Activated T-cell treated with anti-CD3 and anti-CD28 coated beads for 48 hours (primary cell): ENCODE data around the gene SGPL1.

Experiments used
- DNase-seq: peaks from one replicate; pipeline ENCODE4 v3.0.0-alpha.2; 2020; ENCODE audit warnings: low read depth

SGPL1 gene

DNA sequence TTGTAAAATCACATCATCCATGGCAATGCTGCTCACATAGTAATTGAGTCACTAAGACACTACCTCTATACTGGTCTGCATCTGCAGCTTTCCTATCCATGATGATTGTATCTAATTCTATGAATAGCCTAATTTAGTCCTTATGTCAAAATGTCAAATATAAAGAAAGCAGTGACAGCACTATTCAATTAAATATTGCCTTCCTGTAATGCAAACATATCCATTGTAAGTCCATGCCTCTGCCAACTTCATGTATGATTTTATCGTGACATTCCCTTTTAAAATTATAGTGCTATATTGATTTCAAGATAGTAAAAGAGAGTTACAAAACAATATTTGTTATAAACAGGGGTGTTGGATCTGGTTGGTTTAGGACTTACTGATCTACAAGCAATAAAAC is 4.8 kb upstream of the SGPL1 start:
- no peak for DNase-seq

DNA sequence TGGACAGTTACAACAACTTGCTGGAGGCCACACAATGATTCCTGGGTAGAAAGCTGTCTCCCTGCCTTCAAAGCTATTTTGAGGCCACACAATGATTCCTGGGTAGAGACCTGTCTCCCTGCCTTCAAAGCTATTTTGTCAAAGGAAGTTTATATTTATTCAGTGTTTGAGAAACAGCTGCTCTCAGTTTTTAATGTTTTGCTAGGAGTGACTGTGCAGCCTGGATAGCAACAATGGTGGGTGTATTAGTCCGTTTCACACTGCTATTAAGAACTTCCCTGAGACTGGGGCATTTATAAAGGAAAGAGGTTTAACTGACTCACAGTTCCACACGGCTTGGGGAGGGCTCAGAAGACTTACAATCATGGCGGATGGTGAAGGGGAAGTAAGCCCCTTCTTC is 3.9 kb upstream of the SGPL1 start:
- no peak for DNase-seq

DNA sequence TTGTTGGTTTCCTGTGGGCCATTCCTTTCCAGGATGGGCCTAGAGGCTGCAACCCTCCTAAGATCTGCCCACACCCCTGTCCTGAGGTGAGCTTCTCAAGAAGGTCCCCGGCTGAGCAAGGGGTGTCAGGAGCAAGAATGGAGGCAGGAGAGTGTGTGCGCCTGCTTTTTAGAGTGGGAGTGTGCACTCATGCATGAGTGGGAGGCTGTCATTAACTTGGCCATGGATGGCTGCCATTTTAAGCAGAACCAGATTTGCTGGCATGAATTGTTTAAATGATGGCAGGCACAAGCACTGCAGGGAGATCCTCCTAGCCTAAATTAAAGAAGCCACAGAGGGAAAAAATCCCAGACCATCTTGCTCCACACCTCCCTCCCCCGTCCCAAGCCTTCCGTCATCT is 2.9 kb upstream of the SGPL1 start:
- no peak for DNase-seq

DNA sequence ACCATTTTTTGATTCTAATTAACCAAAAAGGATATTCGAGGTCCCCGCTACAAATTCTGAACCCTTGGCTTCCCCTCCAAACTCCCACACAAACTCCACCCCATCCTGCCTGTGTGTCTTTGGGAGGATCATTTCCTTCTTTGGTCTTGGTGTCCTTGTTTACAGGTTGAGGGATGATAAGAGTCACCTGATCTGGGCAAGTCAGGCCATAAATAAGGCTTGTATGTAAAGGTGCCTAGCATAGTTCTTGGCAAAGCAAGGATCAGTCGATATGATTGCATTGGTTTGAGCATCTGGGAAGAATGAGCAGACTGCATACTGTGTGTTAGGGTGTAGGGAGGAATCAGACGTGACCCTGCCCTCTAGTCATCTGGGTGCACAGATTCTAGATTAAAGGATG is 1.6 kb upstream of the SGPL1 start:
- no peak for DNase-seq

DNA sequence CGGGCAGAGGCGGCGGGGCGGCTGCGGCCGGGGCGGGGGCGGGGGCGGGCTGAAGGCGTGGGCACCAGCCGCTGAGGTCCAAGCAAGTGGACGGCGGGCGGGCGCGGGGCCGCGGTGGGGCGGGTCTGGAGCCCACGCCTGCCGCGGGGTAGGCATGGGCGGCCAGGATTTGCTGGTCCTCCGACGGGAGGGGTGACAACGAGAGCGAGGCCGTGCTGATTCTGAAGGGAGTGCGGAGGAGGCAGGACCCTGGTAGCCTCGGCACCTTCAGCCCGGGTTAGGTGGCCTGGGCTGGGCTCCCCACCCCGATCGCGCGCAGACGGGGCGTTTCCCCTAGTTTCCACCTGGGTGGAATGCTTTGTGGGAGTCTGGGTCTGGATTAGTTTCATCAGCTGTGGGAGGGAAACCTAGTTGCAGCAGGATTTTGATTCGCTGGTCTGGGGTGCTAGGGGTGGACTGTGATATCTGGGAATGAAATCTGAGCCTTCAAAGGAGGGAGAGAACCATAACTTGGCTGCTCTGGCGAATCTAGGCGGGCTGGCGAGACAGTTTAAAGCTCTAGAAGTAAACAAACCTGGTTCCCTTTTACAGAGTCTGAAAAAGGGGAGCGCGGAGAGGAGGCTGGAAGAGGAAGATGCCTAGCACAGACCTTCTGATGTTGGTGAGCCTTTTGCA is 609 bp downstream of the SGPL1 start:
- DNase-seq, result peak; percentile 36

DNA sequence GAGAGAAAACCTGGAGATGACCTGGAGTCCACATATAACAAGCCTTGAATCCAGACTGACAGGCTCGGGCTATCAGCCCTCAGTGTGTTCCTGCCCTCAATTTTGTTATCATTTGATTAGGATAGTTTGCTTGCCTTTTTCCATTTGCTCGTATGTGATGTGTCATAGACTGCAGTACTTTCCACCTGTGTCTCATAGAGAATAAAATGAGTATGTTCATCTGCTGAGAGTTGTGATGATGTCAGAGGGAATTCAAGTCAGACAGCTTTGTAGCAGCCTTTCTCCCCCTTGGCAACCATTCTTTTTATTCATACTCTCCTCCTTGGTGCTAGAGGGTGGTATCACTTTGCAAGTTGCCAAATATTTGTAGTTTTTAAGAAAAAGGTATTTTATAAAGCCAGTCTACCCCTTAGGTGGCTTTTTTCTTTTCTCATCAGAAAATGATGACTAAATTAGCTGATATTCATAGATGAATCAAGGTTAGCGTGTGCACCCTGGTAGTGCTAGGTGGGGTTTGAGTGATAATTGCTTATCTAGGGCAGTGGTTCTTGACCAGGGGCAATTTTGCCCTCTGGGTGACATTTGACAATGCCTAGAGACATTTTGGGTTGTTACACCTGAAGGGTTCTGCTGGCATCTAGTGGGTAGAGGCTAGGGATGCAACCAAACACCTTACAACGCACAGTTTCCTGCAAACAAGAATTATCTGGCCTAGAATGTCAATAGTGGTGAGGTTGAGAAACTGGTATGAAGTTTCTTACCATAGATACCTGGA is 5.4 kb downstream of the SGPL1 start:
- no peak for DNase-seq

DNA sequence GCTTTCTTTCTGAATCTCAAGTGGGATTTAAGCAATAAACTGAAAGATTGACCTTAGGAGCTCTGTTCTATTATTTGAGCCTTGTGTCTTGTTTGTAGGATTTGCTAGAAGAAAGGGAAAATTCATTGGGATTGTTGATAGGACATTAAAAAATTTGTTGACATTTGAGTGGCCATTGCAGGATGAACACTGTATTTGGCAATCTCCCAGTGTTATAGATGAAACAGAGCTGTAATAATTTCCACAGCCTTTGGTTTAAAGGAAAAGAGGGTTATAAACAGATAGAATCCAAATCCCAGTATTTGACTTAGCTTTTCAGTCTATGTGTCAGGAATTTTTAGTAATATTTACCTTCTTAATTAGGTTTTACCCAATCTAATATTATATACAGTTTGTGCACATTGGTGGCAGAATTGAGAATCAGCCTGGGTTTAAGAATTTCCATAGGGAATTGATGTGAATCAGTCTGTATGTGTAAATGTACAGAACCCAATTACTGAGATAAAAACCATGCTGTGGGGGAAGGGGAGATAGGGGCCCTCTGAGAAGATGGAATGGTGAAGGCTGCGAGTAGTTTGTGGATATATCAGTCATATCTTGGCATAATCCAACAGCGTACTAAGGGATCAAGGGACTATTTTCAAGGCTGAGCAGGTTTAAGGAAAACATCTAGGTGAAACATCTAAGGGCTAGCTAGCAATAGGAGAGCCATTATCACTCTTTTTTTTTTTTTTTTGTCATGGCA is 6.5 kb downstream of the SGPL1 start:
- DNase-seq, result no peak

DNA sequence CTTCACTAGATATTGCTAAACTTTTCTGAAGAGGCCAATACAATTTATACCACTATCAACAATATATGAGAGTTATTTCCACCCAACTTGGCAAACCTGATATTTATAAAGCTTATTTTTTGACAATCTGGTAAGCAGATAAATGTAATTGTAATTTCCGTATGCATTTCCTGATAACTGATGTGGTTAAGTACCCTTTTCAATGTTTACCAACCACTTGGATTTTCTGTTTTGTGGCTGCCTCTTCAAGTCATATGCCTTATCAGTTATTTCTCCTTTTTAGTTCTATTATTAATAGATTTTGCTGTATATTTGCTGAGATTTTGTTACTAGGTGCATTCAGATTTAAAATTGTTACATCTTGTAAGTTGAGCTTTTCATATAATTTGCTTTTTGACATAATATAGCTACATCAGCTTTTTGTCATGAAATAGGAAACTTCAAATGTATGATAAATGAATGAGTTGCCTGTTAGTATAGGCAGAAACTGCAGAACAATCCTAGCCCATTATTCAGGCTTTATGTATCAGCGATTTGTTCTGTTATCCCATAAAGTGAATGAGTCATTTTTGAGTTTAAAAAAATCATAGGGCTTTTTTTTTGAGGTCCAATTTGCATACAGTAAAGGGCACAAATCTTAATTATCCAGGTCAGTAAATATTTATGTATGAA is 11.5 kb downstream of the SGPL1 start:
- DNase-seq, result no peak

DNA sequence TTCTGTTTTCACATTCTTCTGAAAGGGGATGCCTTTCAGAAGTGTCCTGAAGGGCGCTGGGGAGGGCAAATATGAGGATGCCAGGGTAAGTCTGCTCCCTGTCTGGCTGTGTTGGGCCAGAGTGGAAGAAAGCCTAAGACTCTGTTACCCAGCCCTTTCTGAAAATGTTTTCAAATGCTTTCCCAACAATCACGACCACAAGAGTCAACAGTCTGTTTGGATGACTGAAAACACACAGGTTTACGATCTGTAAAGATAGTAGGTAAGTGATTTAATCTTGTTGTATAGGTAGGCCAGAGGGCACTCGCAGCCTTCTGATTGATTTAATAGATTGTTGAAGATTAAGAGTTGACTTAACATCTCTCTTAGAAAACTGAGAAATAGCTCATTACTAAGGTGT is 13.2 kb downstream of the SGPL1 start:
- DNase-seq, result no peak

DNA sequence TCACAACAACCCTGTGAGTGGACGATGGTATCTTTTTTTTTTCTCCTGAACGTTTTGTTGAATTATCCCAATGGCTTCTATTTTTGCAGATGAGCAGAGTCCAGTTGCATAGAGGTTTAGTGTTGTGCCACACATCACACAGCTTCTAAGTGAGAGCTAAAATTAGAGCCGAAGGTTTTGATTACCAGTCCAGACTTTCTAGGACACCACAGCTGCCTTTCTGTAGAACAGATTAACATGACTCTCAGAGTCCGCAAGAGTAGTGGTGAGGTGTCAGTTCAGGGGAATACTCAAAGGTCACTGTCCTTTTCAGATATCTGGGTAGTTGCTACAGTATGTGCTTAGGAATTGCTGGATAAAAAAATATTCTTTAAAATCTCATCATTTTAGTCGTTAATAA is 13.8 kb downstream of the SGPL1 start:
- no peak for DNase-seq

DNA sequence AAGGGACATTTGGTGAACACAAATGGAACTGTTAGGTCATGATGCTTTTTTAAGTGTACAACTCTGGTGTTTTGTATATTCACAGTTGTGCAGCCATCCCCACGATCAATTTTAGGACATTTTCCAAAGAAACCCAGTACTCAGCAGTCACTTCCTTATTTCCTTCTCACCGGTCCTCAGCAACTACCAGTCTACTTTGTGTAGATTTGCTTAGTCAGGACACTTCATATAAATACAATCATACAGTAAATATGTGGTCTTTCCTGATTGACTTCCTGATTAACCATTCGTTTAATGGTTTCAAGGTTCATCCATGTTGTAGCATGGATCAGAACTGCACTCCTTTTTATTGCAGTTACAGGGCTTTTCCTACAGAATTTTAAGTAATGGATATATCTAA is 14.4 kb downstream of the SGPL1 start:
- DNase-seq, result no peak

DNA sequence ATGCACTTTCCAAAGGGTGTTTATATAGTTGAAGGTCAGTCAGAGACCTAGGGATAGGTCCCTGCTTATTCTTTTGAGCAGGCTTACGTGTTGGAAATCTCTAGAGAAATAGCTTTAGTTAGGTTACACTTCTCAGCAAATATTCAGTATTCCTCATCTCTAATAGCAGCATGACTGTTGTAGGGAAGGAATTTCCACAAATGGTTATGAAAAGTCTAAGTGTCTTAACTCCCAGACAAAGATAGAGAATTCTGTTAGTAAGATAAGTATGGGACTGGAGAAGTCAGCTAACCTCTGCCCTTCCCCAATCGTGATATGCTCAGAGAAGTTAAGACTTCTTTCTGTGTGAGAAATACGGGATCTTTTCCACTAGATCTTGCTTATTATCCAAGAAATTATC is 16.5 kb downstream of the SGPL1 start:
- DNase-seq, result no peak

DNA sequence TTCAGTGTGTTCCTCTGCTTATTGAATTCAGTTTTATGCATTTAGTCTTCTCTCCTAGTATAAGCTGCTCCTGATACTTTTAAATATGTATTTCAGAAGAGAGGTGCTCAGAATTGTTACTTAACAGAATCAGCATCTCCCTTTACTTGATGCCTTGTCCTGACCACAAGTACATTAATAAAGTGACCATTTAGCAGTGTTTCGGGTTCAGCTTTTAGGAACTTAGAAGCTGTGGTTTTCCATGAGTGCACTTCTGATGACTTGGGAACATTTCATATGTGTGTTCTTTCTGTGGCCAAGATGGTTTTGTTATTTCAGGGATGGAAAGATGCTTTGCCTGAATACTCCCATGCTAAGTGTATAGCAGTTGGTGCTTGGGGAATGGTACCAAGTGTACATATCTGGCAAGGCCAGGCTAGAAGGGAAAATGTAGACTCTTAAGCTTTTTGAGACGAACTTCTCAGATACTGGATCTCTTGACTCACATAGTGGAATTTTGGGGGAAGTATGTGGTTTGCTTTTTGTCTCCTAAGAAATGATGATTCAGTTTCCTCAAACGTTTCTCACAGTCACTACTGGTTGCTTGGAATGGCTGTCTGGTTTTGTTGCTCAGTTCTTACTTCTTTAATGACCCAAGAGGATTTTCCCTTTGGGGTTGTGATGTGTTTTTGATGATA is 17.2 kb downstream of the SGPL1 start:
- DNase-seq, result no peak

DNA sequence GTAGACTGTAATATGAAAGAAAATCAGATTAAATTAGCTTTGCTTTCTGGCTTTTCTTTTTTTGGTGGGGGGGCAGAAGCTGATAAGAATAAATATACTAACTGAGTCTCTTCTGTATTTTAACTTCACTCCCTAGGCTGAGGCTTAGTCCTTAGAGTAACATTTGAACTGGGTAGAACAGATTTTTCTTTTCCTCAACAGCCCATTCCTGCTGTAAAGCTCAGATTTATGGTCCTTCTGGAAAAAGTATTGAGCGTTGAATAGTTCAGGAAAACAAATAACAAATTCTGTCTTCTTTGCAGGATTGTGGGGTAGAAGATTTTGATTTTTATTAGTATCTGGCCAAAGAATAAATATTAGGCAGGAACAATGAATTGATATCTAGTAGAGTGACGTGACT is 17.9 kb downstream of the SGPL1 start:
- no peak for DNase-seq

DNA sequence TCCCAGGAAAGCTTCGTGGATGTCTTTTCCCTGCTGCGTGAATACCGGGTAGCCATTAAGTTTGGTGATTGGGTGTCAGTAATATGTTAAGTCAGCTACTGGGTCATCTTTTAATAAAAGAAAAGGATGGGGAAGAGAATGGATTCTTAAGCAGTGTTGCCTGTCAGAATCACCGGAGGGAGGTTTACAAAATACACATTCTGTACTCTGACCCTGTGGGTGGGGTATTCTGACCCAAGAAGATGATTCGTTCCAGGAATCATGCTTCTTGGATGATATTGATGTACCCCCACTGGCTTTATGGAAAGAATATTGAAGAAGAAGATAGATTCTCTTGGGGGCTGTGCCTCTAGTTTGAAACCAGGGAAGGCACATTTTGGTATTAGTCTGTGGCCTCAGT is 18.3 kb downstream of the SGPL1 start:
- no peak for DNase-seq

DNA sequence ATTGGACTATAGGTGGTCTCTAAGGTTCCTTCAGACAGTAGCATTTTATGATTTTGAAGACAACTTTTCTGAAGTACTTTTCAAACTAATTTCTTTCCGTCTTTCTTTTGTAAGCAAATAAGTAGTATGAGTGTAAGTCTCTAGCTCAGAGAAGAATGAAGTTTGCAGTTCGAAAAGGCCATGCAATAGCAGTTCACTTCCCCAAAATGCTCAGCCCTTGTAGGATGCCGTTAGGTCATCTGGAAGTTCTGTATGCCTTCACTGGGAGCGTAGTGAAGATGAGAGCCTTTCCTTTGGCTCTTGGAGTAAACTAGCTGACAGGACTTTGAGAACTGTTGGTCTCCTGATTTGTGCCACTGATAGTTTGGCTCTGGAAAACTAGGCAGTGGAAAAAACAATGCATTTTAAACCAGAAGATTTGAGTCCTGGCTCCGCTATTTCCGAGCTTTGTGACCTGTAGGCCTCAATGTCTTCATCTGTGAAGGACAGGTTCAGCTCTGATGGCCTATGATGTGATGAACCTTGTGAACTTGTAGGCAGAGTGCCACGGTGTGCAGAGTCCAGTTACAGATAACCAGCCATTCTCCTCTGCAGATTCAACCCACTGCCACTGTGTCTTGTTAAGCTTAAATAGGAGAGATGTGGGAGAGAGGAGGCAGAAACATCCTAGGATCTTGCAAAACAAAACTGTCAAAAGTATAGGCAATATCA is 18.8 kb downstream of the SGPL1 start:
- no peak for DNase-seq

DNA sequence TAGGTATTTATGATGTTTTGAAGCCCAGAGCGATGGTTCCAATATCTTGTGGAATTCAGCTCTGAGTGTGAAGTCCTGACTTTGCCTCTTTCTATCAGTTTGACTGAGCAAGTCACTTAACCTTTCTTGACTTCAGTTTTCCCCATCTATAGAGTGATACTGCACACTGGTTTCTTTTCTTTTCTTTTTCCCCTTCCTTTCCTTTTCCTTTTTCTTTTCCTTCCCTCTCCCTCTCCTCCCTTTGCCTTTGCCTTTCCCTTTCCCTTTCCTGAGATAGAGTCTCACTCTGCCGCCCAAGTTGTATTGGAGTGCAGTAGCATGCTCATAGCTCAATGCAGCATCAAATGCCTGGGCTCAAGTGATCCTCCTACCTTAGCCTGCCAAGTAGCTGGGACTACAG is 20.6 kb downstream of the SGPL1 start:
- DNase-seq, result no peak

DNA sequence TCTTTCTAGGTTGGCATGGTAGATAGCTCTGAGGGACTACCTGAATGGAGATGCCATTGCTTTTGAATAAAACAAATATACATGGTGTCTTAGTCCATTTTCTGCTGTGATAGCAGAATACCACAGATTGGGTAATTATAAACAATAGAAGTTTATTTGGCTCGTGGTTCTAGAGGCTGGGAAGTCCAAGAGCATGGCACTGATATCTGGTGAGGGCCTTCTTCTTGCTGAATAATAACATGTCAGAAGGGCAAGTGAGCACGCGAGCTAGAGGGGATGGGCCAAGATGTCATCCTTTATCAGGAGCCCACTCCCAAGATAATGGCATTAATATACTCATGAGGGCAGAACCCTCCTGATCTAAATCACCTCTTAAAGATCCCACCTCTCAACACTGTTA is 21.9 kb downstream of the SGPL1 start:
- no peak for DNase-seq

DNA sequence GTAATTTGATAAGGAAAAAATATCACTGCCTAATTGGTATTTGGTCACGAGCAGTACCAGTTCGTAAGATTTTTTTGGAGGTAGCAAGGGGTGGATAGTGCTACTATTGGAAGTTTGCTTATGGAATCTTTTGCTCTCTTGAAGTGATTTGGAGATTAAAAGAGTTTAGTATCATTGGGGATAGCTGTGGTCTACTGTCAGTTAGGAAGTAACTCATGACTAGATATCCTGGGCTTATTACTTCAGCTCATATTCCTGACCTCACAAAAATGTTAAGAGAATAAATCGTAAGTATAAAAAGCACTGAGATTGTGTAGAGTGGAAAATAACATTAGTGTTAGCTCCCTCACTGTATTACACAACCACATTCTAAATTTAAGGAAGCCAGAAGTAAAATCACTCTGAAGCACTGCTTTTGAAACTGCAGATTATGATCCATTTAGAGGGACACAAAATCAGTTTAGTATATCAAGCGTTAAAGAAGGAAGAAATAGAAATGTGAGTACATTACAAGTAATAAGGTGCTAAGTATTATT is 22.6 kb downstream of the SGPL1 start:
- no peak for DNase-seq

DNA sequence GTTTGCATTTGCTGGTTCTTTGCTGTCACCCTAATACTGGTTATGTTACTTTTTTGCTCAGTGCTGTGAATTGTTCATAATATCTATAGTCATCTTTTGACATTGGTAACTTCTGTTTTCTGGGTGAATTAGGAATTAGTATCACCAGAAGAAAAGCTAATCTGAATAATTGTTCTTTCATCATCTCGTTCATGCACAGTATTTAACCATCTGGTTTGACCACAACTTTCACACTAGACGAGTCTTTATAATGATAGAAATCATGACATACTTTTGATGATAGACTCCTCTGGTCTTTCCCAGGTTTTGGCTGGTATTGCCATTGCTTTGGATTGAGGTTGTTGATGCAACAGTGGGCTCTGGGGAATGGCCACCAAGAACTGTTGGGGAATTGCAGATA is 25.1 kb downstream of the SGPL1 start:
- DNase-seq, result no peak

DNA sequence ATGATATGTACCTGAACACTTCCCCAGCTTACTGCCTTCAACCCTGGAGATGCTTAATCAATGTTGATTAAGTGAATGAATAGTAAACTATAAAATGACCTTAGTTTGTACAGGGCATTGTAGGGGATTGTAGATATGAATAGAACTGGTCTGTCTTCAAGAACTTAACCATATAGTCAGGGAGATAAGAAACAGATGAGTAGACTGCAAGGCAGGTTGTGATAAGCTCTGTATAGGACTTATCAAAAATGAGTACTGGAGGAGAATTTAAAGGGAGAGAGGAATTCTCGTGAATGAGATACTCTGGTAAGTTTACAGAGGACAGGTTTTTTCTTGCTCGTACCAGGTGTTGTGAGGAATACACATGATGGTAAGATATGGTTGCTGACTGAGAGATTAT is 27.6 kb downstream of the SGPL1 start:
- no peak for DNase-seq
